K562 (cell line): Measurements from ENCODE around the gene PLXDC1. TPM values are rescaled to one million over a fixed set of nuclear protein-coding genes. Genes with fewer than 3 reads are reported as not detected.

Experiments
- ATAC-seq: fragments of 200-7000 bp; cut with Tn5 transposase; 3 replicates; pipeline ENCODE4 v1.9.1; 2020; ENCODE audit warnings: moderate library complexity
- BruUV-seq: library from RNA; stranded (reverse); fragments of 400-500 nt; replicated peaks from 2 replicates; lab custom pipeline; 2021; lab: Mats Ljungman, UMichigan
- CTCF ChIA-PET: fragments of 300-600 bp; formaldehyde crosslinking; extraction: SDS; loops from one replicate; lab custom pipeline; 2021; ENCODE audit warnings: low intra/inter-chr PET ratio; lab: Yijun Ruan, JAX
- POLR2A ChIA-PET: fragments of 300-600, 350-650 bp; sonication (Branson Sonifier 250); formaldehyde crosslinking; extraction: SDS; loops from one replicate; lab custom pipeline; 2021; ENCODE audit warnings: antibody characterized with exemption, inconsistent platforms; lab: Yijun Ruan, JAX
- DNase-seq, 4 experiments: peaks; one replicate each; pipeline versions ENCODE4 v3.0.0 to v3.0.0-alpha.2; 2011 to 2018; ENCODE audit warnings: low spot score in 3 of 4, mixed read lengths in 3 of 4; ENCODE audit errors: extremely low read depth in 1 of 4
- FAIRE-seq: peaks from 2 replicates; lab custom pipeline; 2011; peaks lifted over from hg19 to GRCh38; lab: Jason Lieb, UNC
- H2AFZ ChIP-seq: 2 replicates; pipeline ENCODE4 v1.6.0; 2011; ENCODE audit warnings: low read depth, low read length, control low read depth, inconsistent platforms
- H3K27ac ChIP-seq: fragments of 200-600 bp; 3 replicates; pipeline ENCODE4 v1.8.0; 2011; ENCODE audit warnings: low read depth, mild to moderate bottlenecking, control low read depth, inconsistent platforms, low read length, moderate library complexity, mixed read lengths; ENCODE audit errors: extremely low read depth
- H3K27me3 ChIP-seq, 2 experiments: fragments of 300-600 bp in 1 of 2; 2 replicates in 1 of 2; 3 replicates in 1 of 2; pipeline versions ENCODE4 v1.6.0 to v1.8.0; 2011; ENCODE audit warnings: inconsistent platforms in 2 of 2, low read length in 2 of 2, mild to moderate bottlenecking in 1 of 2, mixed read lengths in 1 of 2, moderate library complexity in 1 of 2; ENCODE audit not compliant: control insufficient read depth in 2 of 2, insufficient read depth in 2 of 2
- H3K36me3 ChIP-seq: fragments of 300-600 bp; 3 replicates; pipeline ENCODE4 v1.8.0; 2011; ENCODE audit warnings: mild to moderate bottlenecking, low read length, inconsistent platforms; ENCODE audit not compliant: control insufficient read depth, insufficient read depth
- H3K4me1 ChIP-seq, 2 experiments: fragments of 200-600 bp in 1 of 2; replicated peaks in 1 of 2; 2 replicates in 1 of 2; 3 replicates in 1 of 2; pipeline versions ENCODE4 v1.5.1 to v1.8.0; 2011; ENCODE audit warnings: inconsistent platforms in 2 of 2, low read length in 2 of 2, mild to moderate bottlenecking in 1 of 2, mixed read lengths in 1 of 2, moderate library complexity in 1 of 2; ENCODE audit not compliant: control insufficient read depth in 2 of 2, insufficient read depth in 2 of 2
- H3K4me2 ChIP-seq: 2 replicates; pipeline ENCODE4 v1.6.1; 2011; ENCODE audit warnings: low read length, control low read depth, inconsistent platforms, mixed read lengths; ENCODE audit not compliant: insufficient read depth
- H3K4me3 ChIP-seq: fragments of 200-600 bp; sonication (generic), shearing (Covaris generic); 2 replicates; pipeline ENCODE4 v1.5.1; 2016; ENCODE audit warnings: control low read depth, inconsistent platforms
- H3K79me2 ChIP-seq: fragments of 200-600 bp; 3 replicates; pipeline ENCODE4 v1.8.0; 2011; ENCODE audit warnings: low read length, inconsistent platforms; ENCODE audit not compliant: control insufficient read depth, insufficient read depth
- H3K9ac ChIP-seq, 2 experiments: 2 replicates each; pipeline versions ENCODE4 v1.6.0 to v1.6.1; 2011; ENCODE audit warnings: low read depth in 2 of 2, low read length in 2 of 2, control low read depth in 1 of 2, inconsistent platforms in 1 of 2, mild to moderate bottlenecking in 1 of 2, mixed read lengths in 1 of 2; ENCODE audit not compliant: insufficient read depth in 1 of 2
- H3K9me1 ChIP-seq: one replicate; pipeline ENCODE4 v1.6.0; 2011; ENCODE audit warnings: inconsistent platforms, mild to moderate bottlenecking, low read length, moderate library complexity; ENCODE audit not compliant: control insufficient read depth, insufficient read depth
- H3K9me3 ChIP-seq: replicated peaks from 2 replicates; pipeline ENCODE4 v1.5.1; 2011; ENCODE audit warnings: low read depth, low read length, inconsistent platforms; ENCODE audit not compliant: control insufficient read depth, insufficient read depth
- H4K20me1 ChIP-seq: replicated peaks from 2 replicates; pipeline ENCODE4 v1.6.1; 2011; ENCODE audit warnings: low read length, inconsistent platforms, mixed read lengths; ENCODE audit not compliant: control insufficient read depth, insufficient read depth
- AFF4 ChIP-seq: sonication (generic); formaldehyde crosslinking; IDR thresholded peaks from 2 replicates; pipeline ENCODE4 v1.8.0; 2023; ENCODE audit warnings: mild to moderate bottlenecking, missing genetic modification reagents
- ATF3 ChIP-seq, 2 experiments: fragments of 450-650 bp in 1 of 2; sonication (generic) in 1 of 2; formaldehyde crosslinking in 1 of 2; IDR thresholded peaks in 1 of 2; conservative IDR thresholded peaks in 1 of 2; 2 replicates each; pipeline versions ENCODE4 v1.6.1 to v1.8.1; 2016 to 2023; ENCODE audit warnings: mild to moderate bottlenecking in 2 of 2, moderate library complexity in 2 of 2, inconsistent platforms in 1 of 2, missing genetic modification reagents in 1 of 2
- KDM1A ChIP-seq, 2 experiments: fragments of 450-650 bp; IDR thresholded peaks; 2 replicates each; pipeline ENCODE4 v1.6.1; 2016; ENCODE audit warnings: mild to moderate bottlenecking in 2 of 2
- NR2C2 ChIP-seq, 2 experiments: fragments of 200-800 bp in 1 of 2; sonication (Bioruptor generic) in 1 of 2; sonication (generic) in 1 of 2; formaldehyde crosslinking in 1 of 2; IDR thresholded peaks; 2 replicates each; pipeline versions ENCODE4 v1.6.1 to v1.8.0; 2016 to 2022; ENCODE audit warnings: mild to moderate bottlenecking in 1 of 2, missing compliant biosample characterization in 1 of 2, missing genetic modification characterization in 1 of 2, missing genetic modification reagents in 1 of 2
- PHF8 ChIP-seq: fragments of 200-600 bp; sonication (generic); IDR thresholded peaks from 2 replicates; pipeline ENCODE4 v1.6.1; 2012; ENCODE audit warnings: mixed run types, mild to moderate bottlenecking, inconsistent platforms, low read length, moderate library complexity, borderline replicate concordance
- ZBTB17 ChIP-seq: fragments of 450-650 bp; formaldehyde crosslinking; IDR thresholded peaks from 2 replicates; pipeline ENCODE4 v1.4.0; 2020; ENCODE audit warnings: mild to moderate bottlenecking
- WGBS: fragments of 100-300 bp; shearing (Covaris generic); methylation state at CpG from one replicate; pipeline ENCODE4 v1.1.6; 2016; ENCODE audit warnings: low coverage, mixed read lengths; ENCODE audit not compliant: insufficient coverage; ENCODE audit errors: missing lambda C conversion rate; 5-methylcytosine and 5-hydroxymethylcytosine counted together
- in situ Hi-C: fragments of 300-500 bp; cut with MboI; formaldehyde crosslinking; loops from 4 replicates; pipeline ENCODE4 v1.15.0; 2018; ENCODE audit warnings: inconsistent platforms, mixed read lengths
- intact Hi-C: fragments of 100-400 bp; cut with micrococcal nuclease; formaldehyde crosslinking; loops from 2 replicates; pipeline ENCODE4 v1.14.2; 2022
- polyA plus RNA-seq, 8 experiments: library from polyadenylated mRNA; depleted of rRNA in 4 of 8; stranded (reverse) in 5 of 8; unstranded in 3 of 8; fragments of >200 nt; fragmentation: Nextera tagmentation in 2 of 8; fragmentation: Illumina TruSeq in 1 of 8; extraction: Ambion mirVana in 2 of 8; extraction: Trizol in 1 of 8; gene quantifications; 2 replicates each; pipeline versions ENCODE4 v1.2.1 to v1.2.3, GENCODE V29; 2011 to 2014; ENCODE audit warnings: inconsistent platforms in 1 of 8, missing spikeins in 1 of 8
- total RNA-seq, 7 experiments: library from RNA; depleted of rRNA in 6 of 7; stranded (reverse); fragments of >200 nt in 6 of 7; fragmentation: Illumina TruSeq in 2 of 7; extraction: Trizol in 2 of 7; gene quantifications; 2 replicates each; pipeline versions ENCODE4 v1.2.1 to v1.2.3, GENCODE V29; 2011 to 2021; ENCODE audit warnings: low replicate concordance in 1 of 7

Gene PLXDC1
- total and polyA plus RNA-seq, 9 of the 15 experiments (the other 6 are each of a cell fraction or from before 2014, with no cell fraction given) = not detected

- Histone ChIP-seq H3K9me1 (peaks cover 5% of the 10 kb centered on the region), H4K20me1 (peaks cover 6% of the 10 kb centered on the region), H3K27me3 (no peaks in the 10 kb centered on the region), H2AFZ (no peak overlapping the region), H3K4me2 (no peak overlapping the region), H3K4me3 (no peak overlapping the region), H3K79me2 (no peaks in the 10 kb centered on the region), H3K36me3 (peaks cover 21% of the 10 kb centered on the region; the same call in 2 of the 3 replicates), H3K4me1 (peaks cover 7 to 33% of the 10 kb centered on the region in 2 experiments), H3K9me3 (no peaks in the 10 kb centered on the region), H3K27ac (no peak overlapping the region; the same call in 2 of the 3 replicates), H3K9ac (no peak overlapping the region)
- intact Hi-C loops = no loop called here
- in situ Hi-C loops = no loop called here
- FAIRE-seq (no peak), ATAC-seq (no peak), DNase-seq (no peak)
- BruUV-seq = no TSS peak
- ChIA-PET POLR2A (interaction anchor here (1.0 to 1.5 kb wide), 3 partner anchors 12 to 22 kb away, joined by 3 to 4 read pairs (median 4); partner anchors contain the start of genes ARL5C and RPL19), CTCF (no interaction called here)
- WGBS = 35% methylated on average over 4 of the region's 4 CpGs
- TF ChIP-seq NR2C2 (CRISPR knock-in tag; IDR thresholded peaks at IDR 0.05) (no peak), NR2C2 (tag; IDR thresholded peaks at IDR 0.05) (no peak), ATF3 (IDR thresholded peaks at IDR 0.05) (0 out of 2 replicates have a peak, but pooled peaks have one; percentile 13), ATF3 (CRISPR knock-in tag; conservative IDR thresholded peaks at IDR 0.05) (no peak), ZBTB17 (CRISPR knock-in tag) (no peak), AFF4 (no peak), KDM1A (IDR thresholded peaks at IDR 0.05) (no peak), PHF8 (no peak)
These were observed 27.1 kb upstream of the PLXDC1 start for GRCh38 chr17:39178536-39178935.
